ENCODE data around the gene KLF7.

Gene KLF7

GRCh38 chr2:207123776-207124391 is 41.9 kb downstream of the KLF7 start:
- TF ChIP-seq CTCF (IDR thresholded peaks at IDR 0.05; ENCODE audit: insufficient read depth, missing control alignments), result no peak
- FAIRE-seq (no peak), DNase-seq (ENCODE audit: insufficient read length, low spot score) (no peak)

- FAIRE-seq, result no peak
- no peak for DNase-seq (ENCODE audit: insufficient read length, low spot score)
- TF ChIP-seq CTCF (IDR thresholded peaks at IDR 0.05; ENCODE audit: insufficient read depth, missing control alignments), result no peak
Measured at GRCh38 chr2:207123335-207123744, 42.4 kb downstream of the KLF7 start.

- TF ChIP-seq CTCF (IDR thresholded peaks at IDR 0.05; ENCODE audit: insufficient read depth, missing control alignments), result no peak
- DNase-seq (ENCODE audit: insufficient read length, low spot score) (no peak), FAIRE-seq (no peak)
Measured at GRCh38 chr2:207122651-207123334, 43.0 kb downstream of the KLF7 start.

- no peak for FAIRE-seq
Measured at GRCh38 chr2:207121784-207122183, 44.0 kb downstream of the KLF7 start.

GRCh38 chr2:207119048-207119447 is 46.7 kb downstream of the KLF7 start:
- no peak for DNase-seq (ENCODE audit: insufficient read length, low spot score)
- no peak for TF ChIP-seq CTCF (IDR thresholded peaks at IDR 0.05; ENCODE audit: insufficient read depth, missing control alignments)
- no peak for FAIRE-seq

More at GRCh38 chr2:207121784-207122183, 44.0 kb downstream of the KLF7 start:
- no peak for TF ChIP-seq CTCF (IDR thresholded peaks at IDR 0.05; ENCODE audit: insufficient read depth, missing control alignments)
- no peak for DNase-seq (ENCODE audit: insufficient read length, low spot score)

GRCh38 chr2:207117668-207118067 is 48.1 kb downstream of the KLF7 start:
- no peak for TF ChIP-seq CTCF (IDR thresholded peaks at IDR 0.05; ENCODE audit: insufficient read depth, missing control alignments)
- FAIRE-seq (no peak), DNase-seq (ENCODE audit: insufficient read length, low spot score) (no peak)

GRCh38 chr2:207115715-207116364 is 49.9 kb downstream of the KLF7 start:
- no peak for FAIRE-seq
- no peak for DNase-seq (ENCODE audit: insufficient read length, low spot score)
- no peak for TF ChIP-seq CTCF (IDR thresholded peaks at IDR 0.05; ENCODE audit: insufficient read depth, missing control alignments)
